ENCODE measurements around the gene PCDHGA1.

GRCh38 chr5:141475625-141476131 is 145.4 kb downstream of the PCDHGA1 start, which contains the start of gene PCDHGC3:
- no peak for TF ChIP-seq POLR2A (IDR thresholded peaks at IDR 0.05; ENCODE audit: low read length)
- TF ChIP-seq GATA1 (IDR thresholded peaks at IDR 0.05; ENCODE audit: low read depth, low read length): no peak
